ENCODE data around the gene ELF4.

GRCh38 chrX:130120321-130120731 is 10.0 kb upstream of the ELF4 start:
- TF ChIP-seq, protein P1, sequence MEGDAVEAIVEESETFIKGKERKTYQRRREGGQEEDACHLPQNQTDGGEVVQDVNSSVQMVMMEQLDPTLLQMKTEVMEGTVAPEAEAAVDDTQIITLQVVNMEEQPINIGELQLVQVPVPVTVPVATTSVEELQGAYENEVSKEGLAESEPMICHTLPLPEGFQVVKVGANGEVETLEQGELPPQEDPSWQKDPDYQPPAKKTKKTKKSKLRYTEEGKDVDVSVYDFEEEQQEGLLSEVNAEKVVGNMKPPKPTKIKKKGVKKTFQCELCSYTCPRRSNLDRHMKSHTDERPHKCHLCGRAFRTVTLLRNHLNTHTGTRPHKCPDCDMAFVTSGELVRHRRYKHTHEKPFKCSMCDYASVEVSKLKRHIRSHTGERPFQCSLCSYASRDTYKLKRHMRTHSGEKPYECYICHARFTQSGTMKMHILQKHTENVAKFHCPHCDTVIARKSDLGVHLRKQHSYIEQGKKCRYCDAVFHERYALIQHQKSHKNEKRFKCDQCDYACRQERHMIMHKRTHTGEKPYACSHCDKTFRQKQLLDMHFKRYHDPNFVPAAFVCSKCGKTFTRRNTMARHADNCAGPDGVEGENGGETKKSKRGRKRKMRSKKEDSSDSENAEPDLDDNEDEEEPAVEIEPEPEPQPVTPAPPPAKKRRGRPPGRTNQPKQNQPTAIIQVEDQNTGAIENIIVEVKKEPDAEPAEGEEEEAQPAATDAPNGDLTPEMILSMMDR (IDR thresholded peaks at IDR 0.05) = no peak
- TF ChIP-seq POLR2A (IDR thresholded peaks at IDR 0.05; ENCODE audit: low read depth) = no peak
- no peak for TF ChIP-seq POLR2AphosphoS5 (IDR thresholded peaks at IDR 0.05)
- no peak for TF ChIP-seq EP300 (IDR thresholded peaks at IDR 0.05)

Data from esophagus muscularis mucosa (tissue), 4 donors.